HG03469 (cell line): ENCODE measurements around the gene MYOF.

Source experiments
- ATAC-seq: cut with Tn5 transposase; IDR thresholded peaks from one replicate; pipeline ENCODE4 v1.9.1; 2021; ENCODE audit warnings: mild to moderate bottlenecking, moderate library complexity, moderate number of reproducible peaks; ENCODE audit not compliant: unreplicated experiment

The MYOF gene

GRCh38 chr10:93482145-93482834, at the start of gene MYOF:
Gene MYOF, minus strand, starts transcription at chr10:93482334. Its CDS starts 140 bp downstream, at chr10:93482194.
- peak; percentile 71 for ATAC-seq

- no peak for ATAC-seq
These were observed 36.4 kb upstream of the MYOF start for GRCh38 chr10:93518531-93518930.

- ATAC-seq, result no peak
These were observed 33.9 kb upstream of the MYOF start for GRCh38 chr10:93516006-93516380.

GRCh38 chr10:93515071-93516005, 33.2 kb upstream of the MYOF start:
- ATAC-seq, result no peak

GRCh38 chr10:93514521-93514920, 32.4 kb upstream of the MYOF start:
- ATAC-seq, result no peak

GRCh38 chr10:93513091-93513490, 31.0 kb upstream of the MYOF start:
- ATAC-seq, result no peak

- ATAC-seq, result no peak
These were observed 30.4 kb upstream of the MYOF start for GRCh38 chr10:93512565-93512964.

- no peak for ATAC-seq
These were observed 27.7 kb upstream of the MYOF start for GRCh38 chr10:93509816-93510215.

GRCh38 chr10:93505075-93505474, 22.9 kb upstream of the MYOF start:
- no peak for ATAC-seq

GRCh38 chr10:93503075-93503474, 20.9 kb upstream of the MYOF start:
- no peak for ATAC-seq

- no peak for ATAC-seq
These were observed 19.5 kb upstream of the MYOF start for GRCh38 chr10:93501650-93502049.

GRCh38 chr10:93498166-93498565, 16.0 kb upstream of the MYOF start:
- no peak for ATAC-seq

- peak; percentile 96 for ATAC-seq
These were observed 14.3 kb upstream of the MYOF start, which contains the start of gene CEP55 for GRCh38 chr10:93496322-93497041. Gene CEP55, plus strand, starts transcription at chr10:93496612. Its CDS starts 3,440 bp downstream, at chr10:93500052.

- no peak for ATAC-seq
These were observed 13.7 kb upstream of the MYOF start for GRCh38 chr10:93495654-93496321.

GRCh38 chr10:93494494-93494893, 12.4 kb upstream of the MYOF start:
- no peak for ATAC-seq

- no peak for ATAC-seq
These were observed 11.0 kb upstream of the MYOF start for GRCh38 chr10:93493162-93493561.

GRCh38 chr10:93491602-93492121, 9.5 kb upstream of the MYOF start:
- no peak for ATAC-seq

GRCh38 chr10:93488956-93489528, 6.9 kb upstream of the MYOF start:
- ATAC-seq, result no peak

GRCh38 chr10:93485690-93486089, 3.6 kb upstream of the MYOF start:
- no peak for ATAC-seq

GRCh38 chr10:93481637-93482144, 443 bp downstream of the MYOF start:
- no peak for ATAC-seq
